ENCODE data around the gene ANKRD50. TPM values are rescaled to one million over a fixed set of nuclear protein-coding genes. Genes with fewer than 3 reads are reported as not detected.

The ANKRD50 gene
- total RNA-seq, 3 donors from 2014 or later = 14.6 to 35.0 (median 19.3) TPM

GRCh38 chr4:124722071-124722470 lies 9.5 kb upstream of the ANKRD50 start:
- Histone ChIP-seq H3K9me3 (no peaks in the 10 kb centered on the region), H3K4me1 (no peaks in the 10 kb centered on the region), H3K36me3 (no peaks in the 10 kb centered on the region), H3K27me3 (no peaks in the 10 kb centered on the region), H3K27ac (no peak overlapping the region), H3K4me3 (no peak overlapping the region)
- TF ChIP-seq POLR2A (IDR thresholded peaks at IDR 0.05) (no peak), POLR2AphosphoS5 (IDR thresholded peaks at IDR 0.05) (no peak), CTCF (IDR thresholded peaks at IDR 0.05) (no peak)
- intact Hi-C loops (cut with DNase I; ENCODE audit: low total_unique reads) = no loop called here
- no peak for DNase-seq (ENCODE audit: low spot score in 2 of 2)

- Histone ChIP-seq H3K36me3 (no peaks in the 10 kb centered on the region), H3K9me3 (no peaks in the 10 kb centered on the region), H3K27ac (no peak overlapping the region), H3K4me3 (no peak overlapping the region), H3K4me1 (no peaks in the 10 kb centered on the region), H3K27me3 (no peaks in the 10 kb centered on the region)
- no peak for TF ChIP-seq POLR2A (IDR thresholded peaks at IDR 0.05)
- TF ChIP-seq POLR2AphosphoS5 (IDR thresholded peaks at IDR 0.05) = no peak
- TF ChIP-seq CTCF (IDR thresholded peaks at IDR 0.05) = no peak
- no peak for DNase-seq (ENCODE audit: low spot score in 2 of 2)
- intact Hi-C loops (cut with DNase I; ENCODE audit: low total_unique reads) = no loop called here
Observed at GRCh38 chr4:124717101-124717500, 4.6 kb upstream of the ANKRD50 start.

GRCh38 chr4:124713185-124713592 lies 657 bp upstream of the ANKRD50 start:
- H3K9me3 ChIP-seq = no peaks in the 10 kb centered on the region
- TF ChIP-seq POLR2A (IDR thresholded peaks at IDR 0.05) = no peak
- peak; percentile 37 to 67 (median 50) for TF ChIP-seq CTCF (IDR thresholded peaks at IDR 0.05)
- TF ChIP-seq POLR2AphosphoS5 (IDR thresholded peaks at IDR 0.05) = no peak
- H3K27ac ChIP-seq = peak overlapping the region; percentile 98 to 99
- H3K27me3 ChIP-seq = no peaks in the 10 kb centered on the region
- no peaks in the 10 kb centered on the region for H3K36me3 ChIP-seq
- intact Hi-C loops (cut with DNase I; ENCODE audit: low total_unique reads) = no loop called here
- H3K4me3 ChIP-seq = peak overlapping the region; percentile 67 to 93 (median 87)
- peak; percentile 50 to 64 for DNase-seq (ENCODE audit: low spot score in 2 of 2)
- H3K4me1 ChIP-seq = peaks cover 0 to 6% of the 10 kb centered on the region in 2 donors

GRCh38 chr4:124711471-124712371 lies 811 bp downstream of the ANKRD50 start:
- no peak for TF ChIP-seq CTCF (IDR thresholded peaks at IDR 0.05)
- TF ChIP-seq POLR2A (IDR thresholded peaks at IDR 0.05) = no peak
- H3K36me3 ChIP-seq = no peaks in the 10 kb centered on the region
- peak overlapping the region; percentile 67 to 93 (median 87) for H3K4me3 ChIP-seq
- no peaks in the 10 kb centered on the region for H3K9me3 ChIP-seq
- H3K27ac ChIP-seq = peak overlapping the region; percentile 98 to 99
- peaks cover 0 to 7% of the 10 kb centered on the region in 2 donors for H3K4me1 ChIP-seq
- no peaks in the 10 kb centered on the region for H3K27me3 ChIP-seq
- intact Hi-C loops (cut with DNase I; ENCODE audit: low total_unique reads) = no loop called here
- peak; percentile 27 to 61 for DNase-seq (ENCODE audit: low spot score in 2 of 2)

- TF ChIP-seq CTCF (IDR thresholded peaks at IDR 0.05) (no peak), POLR2AphosphoS5 (IDR thresholded peaks at IDR 0.05) (no peak), POLR2A (IDR thresholded peaks at IDR 0.05) (no peak)
- intact Hi-C loops (cut with DNase I; ENCODE audit: low total_unique reads) = no loop called here
- H3K4me1 ChIP-seq = peaks cover 0 to 7% of the 10 kb centered on the region in 2 donors
- H3K36me3 ChIP-seq = no peaks in the 10 kb centered on the region
- no peaks in the 10 kb centered on the region for H3K9me3 ChIP-seq
- no peaks in the 10 kb centered on the region for H3K27me3 ChIP-seq
- H3K4me3 ChIP-seq = peak overlapping the region; percentile 67 to 93 (median 87)
- no peak for DNase-seq (ENCODE audit: low spot score in 2 of 2)
- H3K27ac ChIP-seq = peak overlapping the region in 1 of 2 donors; percentile 99
Observed at GRCh38 chr4:124710911-124711310, 1.6 kb downstream of the ANKRD50 start.
